Inflammatory macrophage (primary cell): ENCODE results near the gene TRPC6.
"Not testable (repeated sequence)": the region's sequence is repeated elsewhere in the genome, so short reads cannot be mapped to it uniquely, and the experiment has no call there.

Experiments
- DNase-seq, 2 donors: peaks; one replicate each; pipeline ENCODE4 v3.0.0-alpha.2; 2020 to 2022

Gene TRPC6

GRCh38 chr11:101446726-101447125 lies 137.1 kb downstream of the TRPC6 start:
- DNase-seq: no peak

GRCh38 chr11:101446238-101446637 lies 137.6 kb downstream of the TRPC6 start:
- DNase-seq: no peak

GRCh38 chr11:101445761-101446160 lies 138.0 kb downstream of the TRPC6 start:
- no peak for DNase-seq

GRCh38 chr11:101444851-101445250 lies 139.0 kb downstream of the TRPC6 start:
- DNase-seq: no peak

GRCh38 chr11:101444164-101444563 lies 139.6 kb downstream of the TRPC6 start:
- no peak for DNase-seq

GRCh38 chr11:101442936-101443521 lies 140.8 kb downstream of the TRPC6 start:
- DNase-seq: no peak

GRCh38 chr11:101442171-101442570 lies 141.6 kb downstream of the TRPC6 start:
- no peak for DNase-seq

GRCh38 chr11:101441747-101442146 lies 142.1 kb downstream of the TRPC6 start:
- DNase-seq: no peak

- DNase-seq: no peak
These were observed 144.3 kb downstream of the TRPC6 start for GRCh38 chr11:101439488-101439887.

GRCh38 chr11:101438708-101439107 lies 145.1 kb downstream of the TRPC6 start:
- DNase-seq: not testable (repeated sequence)

- no peak for DNase-seq
These were observed 145.7 kb downstream of the TRPC6 start for GRCh38 chr11:101438126-101438525.

- no peak for DNase-seq
These were observed 147.2 kb downstream of the TRPC6 start for GRCh38 chr11:101436511-101437142.

- no peak for DNase-seq
These were observed 148.3 kb downstream of the TRPC6 start for GRCh38 chr11:101435408-101435973.

GRCh38 chr11:101434026-101434643 lies 149.7 kb downstream of the TRPC6 start:
- DNase-seq: no peak

- DNase-seq: no peak
These were observed 150.7 kb downstream of the TRPC6 start for GRCh38 chr11:101433151-101433550.

- DNase-seq: no peak
These were observed 153.9 kb downstream of the TRPC6 start for GRCh38 chr11:101429703-101430540.

GRCh38 chr11:101428918-101429317 lies 154.9 kb downstream of the TRPC6 start:
- DNase-seq: no peak

- no peak for DNase-seq
These were observed 176.5 kb downstream of the TRPC6 start for GRCh38 chr11:101407324-101407723.
